ENCODE results near the gene ANKDD1A. TPM values are rescaled to one million over a fixed set of nuclear protein-coding genes. Genes with fewer than 3 reads are reported as not detected.

The ANKDD1A gene
- total RNA-seq, 3 donors from 2014 or later, result 1.4 to 6.7 (median 1.6) TPM

DNA sequence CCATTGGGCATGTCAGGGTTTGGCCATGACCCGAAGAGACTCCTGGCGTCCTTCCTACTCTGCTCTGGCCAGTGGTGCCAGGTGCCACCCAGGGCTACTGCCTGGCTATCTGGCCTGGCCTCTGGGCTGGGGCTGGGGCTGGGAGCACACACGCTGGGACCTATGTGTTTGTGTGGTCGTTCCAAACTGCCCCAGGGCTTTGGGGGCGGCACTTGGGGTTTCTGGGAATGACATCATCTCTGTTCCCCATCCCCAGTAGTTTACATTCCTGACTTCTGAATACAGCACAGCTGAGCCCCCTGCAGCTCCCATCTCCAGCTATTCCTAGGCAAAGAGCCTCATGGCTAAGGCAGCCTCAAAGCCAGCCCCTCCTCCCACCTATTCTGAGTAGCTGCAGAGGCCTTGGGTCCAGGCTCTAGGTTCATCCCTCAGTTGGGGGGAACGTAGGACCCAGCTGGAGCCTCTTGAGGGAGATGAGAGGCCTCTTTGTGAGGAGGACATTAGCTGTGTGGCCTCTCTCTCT is 45.6 kb upstream of the ANKDD1A start:
- H3K36me3 ChIP-seq (ENCODE audit: low read depth), result no peaks in the 10 kb centered on the region

DNA sequence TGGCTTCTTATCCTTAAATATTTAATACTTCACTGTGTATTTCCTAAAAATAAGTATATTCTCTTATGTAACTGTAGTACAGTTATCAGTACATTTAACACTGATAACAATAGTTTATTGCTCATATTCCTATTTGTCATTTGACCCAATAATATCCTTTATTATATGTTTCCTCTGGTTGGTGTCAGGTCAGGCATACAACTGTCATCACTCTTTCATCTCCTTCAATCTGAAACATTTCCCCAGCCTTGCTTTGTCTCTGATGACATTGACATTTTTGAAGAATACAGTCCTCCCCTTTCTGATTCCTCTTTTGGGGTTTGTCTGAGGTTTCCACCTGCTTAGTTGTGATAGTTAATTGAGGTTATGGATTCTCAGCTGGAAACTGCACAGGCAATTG is 42.2 kb upstream of the ANKDD1A start:
- no peaks in the 10 kb centered on the region for H3K4me1 ChIP-seq (ENCODE audit: low read depth)
- TF ChIP-seq CTCF (IDR thresholded peaks at IDR 0.05), result no peak
- intact Hi-C loops (cut with DNase I, micrococcal nuclease), result no loop called here
- H3K36me3 ChIP-seq (ENCODE audit: low read depth), result no peaks in the 10 kb centered on the region
- ATAC-seq (no peak), DNase-seq (no peak)
- H3K4me3 ChIP-seq, result no peak overlapping the region
- no peaks in the 10 kb centered on the region for H3K9me3 ChIP-seq

More for the DNA sequence above, 45.6 kb upstream of the ANKDD1A start:
- no peak overlapping the region for H3K4me3 ChIP-seq
- ATAC-seq (peak; percentile 58), DNase-seq (no peak)
- H3K9me3 ChIP-seq, result no peaks in the 10 kb centered on the region
- intact Hi-C loops (cut with DNase I, micrococcal nuclease), result no loop called here
- TF ChIP-seq CTCF (IDR thresholded peaks at IDR 0.05), result no peak
- peaks cover under 1% of the 10 kb centered on the region for H3K4me1 ChIP-seq (ENCODE audit: low read depth)

DNA sequence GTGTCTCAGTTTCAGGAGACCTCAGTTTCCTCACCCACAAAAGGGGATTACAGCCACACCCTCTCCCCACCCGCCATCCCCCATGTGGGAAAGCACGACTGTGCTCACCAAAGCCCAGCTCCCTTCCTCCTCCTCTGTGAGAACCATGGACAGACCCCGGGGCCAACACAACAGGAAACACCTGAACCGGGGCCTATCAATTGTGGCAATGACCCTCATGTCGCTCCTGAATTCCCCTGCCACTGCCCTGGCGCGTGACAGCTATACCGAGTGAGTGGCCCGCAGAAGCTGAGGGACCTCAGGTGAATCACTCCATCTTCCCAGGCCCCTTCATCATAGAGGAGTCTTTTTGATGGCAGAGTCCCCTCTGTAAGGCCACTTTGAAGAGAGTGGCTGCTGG is 41.3 kb upstream of the ANKDD1A start:
- no peaks in the 10 kb centered on the region for H3K4me1 ChIP-seq (ENCODE audit: low read depth)
- no peak for ATAC-seq
- H3K36me3 ChIP-seq (ENCODE audit: low read depth), result no peaks in the 10 kb centered on the region
- no peak for TF ChIP-seq CTCF (IDR thresholded peaks at IDR 0.05)
- intact Hi-C loops (cut with DNase I, micrococcal nuclease), result no loop called here
- DNase-seq, result no peak
- H3K9me3 ChIP-seq, result no peaks in the 10 kb centered on the region
- no peak overlapping the region for H3K4me3 ChIP-seq

- Histone ChIP-seq H3K4me3 (no peak overlapping the region), H3K9me3 (no peaks in the 10 kb centered on the region), H3K36me3 (ENCODE audit: low read depth) (no peaks in the 10 kb centered on the region), H3K4me1 (ENCODE audit: low read depth) (no peaks in the 10 kb centered on the region)
- no peak for TF ChIP-seq CTCF (IDR thresholded peaks at IDR 0.05)
- DNase-seq, result no peak
- intact Hi-C loops (cut with DNase I, micrococcal nuclease), result no loop called here
- ATAC-seq, result no peak
Observed at GRCh38 chr15:64875641-64876223, 36.0 kb upstream of the ANKDD1A start.

DNA sequence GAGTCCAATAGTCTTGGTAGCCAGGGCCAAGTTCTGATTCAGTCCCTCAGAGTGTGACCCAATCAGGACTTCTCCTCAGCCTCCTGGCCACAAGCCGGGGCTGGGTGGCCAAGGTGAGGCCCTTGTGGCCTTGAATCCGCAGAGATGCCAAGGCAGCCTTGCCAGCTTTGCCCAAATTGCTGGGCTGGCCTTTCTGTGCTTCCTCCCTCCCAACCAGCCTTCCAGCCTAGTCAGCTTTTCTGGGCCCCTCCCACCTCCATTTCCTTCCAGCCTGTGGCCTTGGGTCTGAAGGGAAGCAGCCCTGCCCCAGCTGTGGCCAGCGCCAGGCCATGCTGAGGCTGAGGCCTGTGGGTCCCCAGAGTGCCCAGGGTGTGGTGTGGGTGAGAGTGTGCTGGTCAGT is 34.3 kb upstream of the ANKDD1A start:
- ATAC-seq, result peak; percentile 68
- intact Hi-C loops (cut with DNase I, micrococcal nuclease), result no loop called here

More for the DNA sequence above, 34.3 kb upstream of the ANKDD1A start:
- Histone ChIP-seq H3K4me1 (ENCODE audit: low read depth) (no peaks in the 10 kb centered on the region), H3K9me3 (no peaks in the 10 kb centered on the region), H3K4me3 (no peak overlapping the region), H3K36me3 (ENCODE audit: low read depth) (no peaks in the 10 kb centered on the region)
- peak; percentile 54 to 76 (median 58) for DNase-seq
- TF ChIP-seq CTCF (IDR thresholded peaks at IDR 0.05), result no peak

Data from mucosa of descending colon (tissue), 3 donors.